Stimulated activated CD4-positive, alpha-beta T cell treated with anti-CD3 and anti-CD28 coated beads, Interleukin-4, amount 100 ng/mL, for 48 hours (primary cell): ENCODE measurements around the gene POTEF.
"Not testable (repeated sequence)": the region's sequence is repeated elsewhere in the genome, so short reads cannot be mapped to it uniquely, and the experiment has no call there.

ENCODE experiments used
- DNase-seq, 2 donors: peaks; one replicate each; pipeline ENCODE4 v3.0.0-alpha.2; 2020; ENCODE audit warnings: low read depth in 2 of 2

The POTEF gene

GRCh38 chr2:130128464-130128863, 558 bp downstream of the POTEF start:
- not testable (repeated sequence) for DNase-seq

- not testable (repeated sequence) for DNase-seq
These were observed 1.3 kb downstream of the POTEF start for GRCh38 chr2:130127726-130128125.

GRCh38 chr2:130120924-130121323, 8.1 kb downstream of the POTEF start:
- not testable (repeated sequence) for DNase-seq

- DNase-seq = not testable (repeated sequence)
These were observed 26.2 kb downstream of the POTEF start for GRCh38 chr2:130102597-130103363.

GRCh38 chr2:130062645-130063044, 66.4 kb downstream of the POTEF start:
- not testable (repeated sequence) for DNase-seq

GRCh38 chr2:130059982-130060381, 69.0 kb downstream of the POTEF start:
- not testable (repeated sequence) for DNase-seq

GRCh38 chr2:130056336-130056735, 72.7 kb downstream of the POTEF start:
- DNase-seq = not testable (repeated sequence)

- not testable (repeated sequence) for DNase-seq
These were observed 75.7 kb downstream of the POTEF start for GRCh38 chr2:130053217-130053911.

- not testable (repeated sequence) for DNase-seq
These were observed 76.6 kb downstream of the POTEF start for GRCh38 chr2:130052376-130052775.

GRCh38 chr2:130048422-130048821, 80.6 kb downstream of the POTEF start:
- DNase-seq = not testable (repeated sequence)

GRCh38 chr2:130038265-130038603, 90.8 kb downstream of the POTEF start:
- DNase-seq = not testable (repeated sequence)

GRCh38 chr2:130025931-130026330, 103.1 kb downstream of the POTEF start:
- DNase-seq = peak in 1 of 2 donors; percentile 1
